ENCODE data around the gene RHOJ. TPM values are rescaled to one million over a fixed set of nuclear protein-coding genes. Genes with fewer than 3 reads are reported as not detected.
A peak's percentile ranks its signal among the peaks of the same experiment; 100 is the strongest.

Gene RHOJ
- total RNA-seq, 1 experiment from 2014 or later = not detected

DNA sequence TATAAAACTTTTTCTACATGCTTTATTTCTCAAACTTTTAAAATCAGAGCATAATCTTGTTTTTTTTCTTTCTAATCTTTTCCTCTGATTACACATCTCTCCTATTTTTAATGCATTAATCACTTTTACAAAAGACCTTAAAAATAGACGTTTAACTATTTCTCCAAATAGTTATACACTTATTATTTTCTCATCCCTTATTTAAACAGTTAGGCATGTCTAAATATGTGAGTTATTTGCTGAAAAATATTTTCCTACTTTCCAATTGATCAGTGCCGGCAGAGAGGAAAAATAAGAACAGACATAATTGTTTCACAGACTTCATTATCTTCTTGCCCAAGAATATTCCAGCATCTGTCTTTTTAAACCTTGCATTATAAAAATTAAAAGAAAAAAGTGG, 28.7 kb upstream of the RHOJ start:
- DNase-seq = no peak
- Histone ChIP-seq H3K36me3 (ENCODE audit: insufficient read depth, low read length) (no peaks in the 10 kb centered on the region), H3K9me2 (replicated peaks; ENCODE audit: insufficient read depth, low read length) (no peaks in the 10 kb centered on the region), H3K4me1 (ENCODE audit: low read length) (no peaks in the 10 kb centered on the region), H3K27me3 (ENCODE audit: low read length) (no peaks in the 10 kb centered on the region), H2AFZ (ENCODE audit: low read length) (no peak overlapping the region), H3K4me3 (ENCODE audit: low read length) (no peak overlapping the region), H3K9ac (ENCODE audit: low read length) (no peak overlapping the region), H3K79me2 (ENCODE audit: low read length) (no peaks in the 10 kb centered on the region), H3K9me3 (ENCODE audit: low read length) (no peaks in the 10 kb centered on the region), H3K4me2 (ENCODE audit: low read depth, low read length, poor library complexity, severe bottlenecking) (no peak overlapping the region), H3K27ac (ENCODE audit: low read length) (no peak overlapping the region), H4K20me1 (ENCODE audit: insufficient read depth, low read depth, low read length) (no peaks in the 10 kb centered on the region)

DNA sequence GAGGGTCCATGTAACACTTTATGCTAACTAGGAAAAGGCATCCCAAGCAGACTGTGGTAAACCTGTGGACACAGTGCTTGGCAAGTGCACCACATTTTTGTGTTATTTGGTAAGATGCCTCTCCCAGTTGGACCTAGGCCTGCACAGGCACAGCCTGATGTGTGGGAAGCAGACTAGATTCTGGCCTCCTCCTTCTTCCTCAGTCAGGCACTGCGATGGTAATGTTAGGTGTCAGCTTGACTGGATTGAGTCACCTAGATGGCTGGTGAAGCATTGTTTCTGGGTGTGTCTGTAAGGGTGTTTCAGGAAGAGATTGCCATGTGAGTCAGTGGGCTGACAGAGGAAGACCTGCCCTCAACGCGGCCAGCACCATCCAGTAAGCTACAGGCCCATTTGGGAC, 25.3 kb upstream of the RHOJ start:
- Histone ChIP-seq H3K4me2 (ENCODE audit: low read depth, low read length, poor library complexity, severe bottlenecking) (no peak overlapping the region), H3K9ac (ENCODE audit: low read length) (no peak overlapping the region), H4K20me1 (ENCODE audit: insufficient read depth, low read depth, low read length) (no peaks in the 10 kb centered on the region), H3K27me3 (ENCODE audit: low read length) (no peaks in the 10 kb centered on the region), H3K4me3 (ENCODE audit: low read length) (no peak overlapping the region), H3K36me3 (ENCODE audit: insufficient read depth, low read length) (no peaks in the 10 kb centered on the region), H3K4me1 (ENCODE audit: low read length) (no peaks in the 10 kb centered on the region), H3K79me2 (ENCODE audit: low read length) (no peaks in the 10 kb centered on the region), H3K9me3 (ENCODE audit: low read length) (no peaks in the 10 kb centered on the region), H3K9me2 (replicated peaks; ENCODE audit: insufficient read depth, low read length) (no peaks in the 10 kb centered on the region), H2AFZ (ENCODE audit: low read length) (no peak overlapping the region), H3K27ac (ENCODE audit: low read length) (no peak overlapping the region)
- DNase-seq = no peak

DNA sequence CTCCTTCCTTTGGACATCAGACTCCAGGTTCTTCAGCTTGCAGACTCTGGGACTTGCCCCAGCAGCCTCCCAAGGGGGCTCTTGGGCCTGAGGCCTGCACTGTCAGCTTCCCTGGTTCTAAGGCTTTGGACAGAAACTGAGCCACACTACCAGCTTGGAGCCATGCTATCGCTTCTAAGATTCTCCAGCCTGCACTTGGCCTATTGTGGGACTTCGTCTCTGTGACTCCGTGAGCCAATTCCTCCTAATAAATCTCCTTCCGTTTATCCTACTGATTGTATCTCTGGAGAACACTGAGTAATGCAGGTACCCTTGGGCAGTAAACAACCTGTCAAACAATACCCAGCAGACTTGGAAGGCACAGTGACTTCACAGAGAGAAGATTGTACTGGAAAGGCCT, 24.9 kb upstream of the RHOJ start:
- H2AFZ ChIP-seq (ENCODE audit: low read length) = no peak overlapping the region
- H3K4me1 ChIP-seq (ENCODE audit: low read length) = no peaks in the 10 kb centered on the region
- H3K27me3 ChIP-seq (ENCODE audit: low read length) = no peaks in the 10 kb centered on the region
- H3K36me3 ChIP-seq (ENCODE audit: insufficient read depth, low read length) = no peaks in the 10 kb centered on the region
- H4K20me1 ChIP-seq (ENCODE audit: insufficient read depth, low read depth, low read length) = no peaks in the 10 kb centered on the region
- no peak overlapping the region for H3K9ac ChIP-seq (ENCODE audit: low read length)
- no peaks in the 10 kb centered on the region for H3K9me2 ChIP-seq (replicated peaks; ENCODE audit: insufficient read depth, low read length)
- no peak for DNase-seq
- no peaks in the 10 kb centered on the region for H3K9me3 ChIP-seq (ENCODE audit: low read length)
- no peak overlapping the region for H3K4me2 ChIP-seq (ENCODE audit: low read depth, low read length, poor library complexity, severe bottlenecking)
- no peaks in the 10 kb centered on the region for H3K79me2 ChIP-seq (ENCODE audit: low read length)
- no peak overlapping the region for H3K4me3 ChIP-seq (ENCODE audit: low read length)
- H3K27ac ChIP-seq (ENCODE audit: low read length) = no peak overlapping the region

DNA sequence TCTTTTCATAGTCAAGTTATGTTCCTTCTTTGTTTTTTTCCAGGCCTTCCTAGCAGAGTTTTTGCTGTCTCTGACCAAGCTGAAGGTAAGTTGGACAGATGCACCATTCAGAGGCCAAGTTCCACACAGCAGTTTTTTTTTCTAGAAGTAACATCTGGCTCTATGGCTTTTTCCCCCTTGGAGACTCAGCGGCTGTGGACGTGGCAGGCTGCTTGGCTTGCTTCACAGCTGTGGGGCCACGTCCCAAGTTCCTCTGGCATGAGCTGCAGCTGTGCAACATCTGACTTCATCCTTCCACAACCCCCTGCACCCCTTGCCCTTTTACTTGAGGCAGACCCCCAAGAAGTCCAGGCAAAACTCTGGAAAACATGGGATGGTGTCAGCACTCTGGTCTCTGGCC, 24.2 kb upstream of the RHOJ start:
- no peak overlapping the region for H3K4me3 ChIP-seq (ENCODE audit: low read length)
- no peaks in the 10 kb centered on the region for H3K9me2 ChIP-seq (replicated peaks; ENCODE audit: insufficient read depth, low read length)
- DNase-seq = no peak
- H3K27ac ChIP-seq (ENCODE audit: low read length) = no peak overlapping the region
- H3K4me2 ChIP-seq (ENCODE audit: low read depth, low read length, poor library complexity, severe bottlenecking) = no peak overlapping the region
- H4K20me1 ChIP-seq (ENCODE audit: insufficient read depth, low read depth, low read length) = no peaks in the 10 kb centered on the region
- no peak overlapping the region for H2AFZ ChIP-seq (ENCODE audit: low read length)
- no peaks in the 10 kb centered on the region for H3K4me1 ChIP-seq (ENCODE audit: low read length)
- H3K9ac ChIP-seq (ENCODE audit: low read length) = no peak overlapping the region
- no peaks in the 10 kb centered on the region for H3K27me3 ChIP-seq (ENCODE audit: low read length)
- no peaks in the 10 kb centered on the region for H3K9me3 ChIP-seq (ENCODE audit: low read length)
- H3K79me2 ChIP-seq (ENCODE audit: low read length) = no peaks in the 10 kb centered on the region
- no peaks in the 10 kb centered on the region for H3K36me3 ChIP-seq (ENCODE audit: insufficient read depth, low read length)

DNA sequence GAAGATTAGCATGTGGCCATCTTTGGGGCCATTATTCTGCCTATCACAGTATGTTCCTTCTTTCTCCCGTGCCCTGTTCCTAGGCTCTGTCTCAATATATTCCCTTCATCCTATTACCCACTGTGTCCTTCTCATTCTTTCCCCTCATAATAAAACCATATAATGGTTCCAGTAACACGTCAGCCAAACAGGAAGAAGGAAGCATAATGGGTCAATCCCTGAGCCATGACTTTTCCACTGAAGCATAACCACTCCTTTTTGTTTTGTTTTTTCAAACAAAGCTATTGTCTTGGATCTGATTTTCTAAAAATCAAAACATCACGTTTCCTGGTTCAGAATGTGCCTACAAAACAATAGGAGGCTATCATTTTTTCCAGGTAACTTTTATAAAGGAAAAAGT, 21.3 kb upstream of the RHOJ start:
- H3K4me1 ChIP-seq (ENCODE audit: low read length) = no peaks in the 10 kb centered on the region
- H3K9me3 ChIP-seq (ENCODE audit: low read length) = no peaks in the 10 kb centered on the region
- H3K9ac ChIP-seq (ENCODE audit: low read length) = no peak overlapping the region
- no peaks in the 10 kb centered on the region for H3K27me3 ChIP-seq (ENCODE audit: low read length)
- no peak overlapping the region for H2AFZ ChIP-seq (ENCODE audit: low read length)
- no peaks in the 10 kb centered on the region for H4K20me1 ChIP-seq (ENCODE audit: insufficient read depth, low read depth, low read length)
- no peaks in the 10 kb centered on the region for H3K9me2 ChIP-seq (replicated peaks; ENCODE audit: insufficient read depth, low read length)
- no peaks in the 10 kb centered on the region for H3K36me3 ChIP-seq (ENCODE audit: insufficient read depth, low read length)
- no peak overlapping the region for H3K27ac ChIP-seq (ENCODE audit: low read length)
- DNase-seq = peak; percentile 20
- no peak overlapping the region for H3K4me2 ChIP-seq (ENCODE audit: low read depth, low read length, poor library complexity, severe bottlenecking)
- H3K79me2 ChIP-seq (ENCODE audit: low read length) = no peaks in the 10 kb centered on the region
- no peak overlapping the region for H3K4me3 ChIP-seq (ENCODE audit: low read length)

DNA sequence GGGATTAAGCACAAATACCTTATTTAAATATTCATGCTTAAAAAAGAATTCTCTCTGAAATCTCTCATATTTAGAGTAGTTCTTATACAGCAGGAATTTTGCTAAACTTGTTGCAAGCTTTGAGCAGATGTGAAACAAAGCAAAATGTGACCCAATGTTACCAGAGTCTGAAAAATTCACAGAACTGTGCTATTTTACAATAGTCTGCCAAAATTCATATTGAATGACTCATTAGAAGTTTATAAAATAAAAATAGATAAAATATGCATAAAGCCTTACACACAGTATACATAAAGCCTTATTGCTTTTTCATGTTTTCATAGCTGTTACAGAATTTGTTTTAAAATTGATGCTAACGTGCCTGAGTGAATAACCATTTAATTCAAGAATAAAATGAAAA, 17.8 kb upstream of the RHOJ start:
- H3K79me2 ChIP-seq (ENCODE audit: low read length) = no peaks in the 10 kb centered on the region
- H3K4me1 ChIP-seq (ENCODE audit: low read length) = no peaks in the 10 kb centered on the region
- H2AFZ ChIP-seq (ENCODE audit: low read length) = no peak overlapping the region
- H3K4me2 ChIP-seq (ENCODE audit: low read depth, low read length, poor library complexity, severe bottlenecking) = no peak overlapping the region
- no peaks in the 10 kb centered on the region for H4K20me1 ChIP-seq (ENCODE audit: insufficient read depth, low read depth, low read length)
- no peaks in the 10 kb centered on the region for H3K36me3 ChIP-seq (ENCODE audit: insufficient read depth, low read length)
- no peak overlapping the region for H3K27ac ChIP-seq (ENCODE audit: low read length)
- no peak for DNase-seq
- H3K9ac ChIP-seq (ENCODE audit: low read length) = no peak overlapping the region
- no peaks in the 10 kb centered on the region for H3K9me2 ChIP-seq (replicated peaks; ENCODE audit: insufficient read depth, low read length)
- H3K4me3 ChIP-seq (ENCODE audit: low read length) = no peak overlapping the region
- no peaks in the 10 kb centered on the region for H3K27me3 ChIP-seq (ENCODE audit: low read length)
- H3K9me3 ChIP-seq (ENCODE audit: low read length) = no peaks in the 10 kb centered on the region

DNA sequence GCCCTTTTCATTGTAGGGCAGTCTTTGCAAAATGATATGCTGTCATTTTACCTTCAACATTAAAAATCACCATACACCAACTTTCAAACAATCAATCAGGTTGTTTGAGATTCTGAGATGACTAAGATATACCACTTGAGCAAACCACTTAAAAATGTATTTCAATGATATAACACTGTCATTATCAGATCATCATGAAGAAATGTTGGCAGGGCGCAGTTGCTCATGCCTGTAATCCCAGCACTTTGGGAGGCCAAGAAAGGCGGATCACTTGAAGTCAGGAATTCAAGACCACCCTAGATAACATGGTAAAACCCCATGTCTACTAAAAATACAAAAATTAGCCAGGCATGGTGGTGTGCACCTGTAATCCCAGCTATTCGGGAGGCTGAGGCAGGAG, 13.0 kb upstream of the RHOJ start:
- no peak overlapping the region for H3K9ac ChIP-seq (ENCODE audit: low read length)
- H3K27me3 ChIP-seq (ENCODE audit: low read length) = no peaks in the 10 kb centered on the region
- H3K9me2 ChIP-seq (replicated peaks; ENCODE audit: insufficient read depth, low read length) = no peaks in the 10 kb centered on the region
- H3K4me1 ChIP-seq (ENCODE audit: low read length) = no peaks in the 10 kb centered on the region
- H3K36me3 ChIP-seq (ENCODE audit: insufficient read depth, low read length) = no peaks in the 10 kb centered on the region
- H3K4me3 ChIP-seq (ENCODE audit: low read length) = no peak overlapping the region
- H3K27ac ChIP-seq (ENCODE audit: low read length) = no peak overlapping the region
- no peak overlapping the region for H2AFZ ChIP-seq (ENCODE audit: low read length)
- H4K20me1 ChIP-seq (ENCODE audit: insufficient read depth, low read depth, low read length) = no peaks in the 10 kb centered on the region
- H3K79me2 ChIP-seq (ENCODE audit: low read length) = no peaks in the 10 kb centered on the region
- no peak overlapping the region for H3K4me2 ChIP-seq (ENCODE audit: low read depth, low read length, poor library complexity, severe bottlenecking)
- H3K9me3 ChIP-seq (ENCODE audit: low read length) = no peaks in the 10 kb centered on the region
- DNase-seq = no peak

DNA sequence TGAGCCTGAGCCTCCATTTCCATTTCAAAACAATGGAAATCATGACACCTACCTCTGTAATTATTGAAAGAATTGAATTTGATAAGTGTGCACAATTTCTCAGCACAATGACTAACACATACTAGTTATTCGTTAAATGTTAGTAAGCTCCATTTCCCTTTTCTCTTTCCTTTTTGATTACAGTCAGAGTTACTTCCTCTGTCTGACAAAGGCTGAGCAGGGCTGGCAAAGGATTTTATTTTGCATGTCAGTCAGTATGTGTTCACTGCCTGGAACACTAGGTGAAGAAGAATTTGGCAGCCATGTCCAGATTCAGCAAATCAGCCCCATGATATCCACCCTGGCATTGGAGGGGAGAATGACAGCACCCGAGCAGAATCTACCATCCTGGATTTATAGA, 12.2 kb upstream of the RHOJ start:
- no peak overlapping the region for H3K4me2 ChIP-seq (ENCODE audit: low read depth, low read length, poor library complexity, severe bottlenecking)
- no peak overlapping the region for H3K9ac ChIP-seq (ENCODE audit: low read length)
- no peaks in the 10 kb centered on the region for H3K36me3 ChIP-seq (ENCODE audit: insufficient read depth, low read length)
- no peaks in the 10 kb centered on the region for H4K20me1 ChIP-seq (ENCODE audit: insufficient read depth, low read depth, low read length)
- H3K4me3 ChIP-seq (ENCODE audit: low read length) = no peak overlapping the region
- H3K4me1 ChIP-seq (ENCODE audit: low read length) = no peaks in the 10 kb centered on the region
- no peak overlapping the region for H3K27ac ChIP-seq (ENCODE audit: low read length)
- no peaks in the 10 kb centered on the region for H3K27me3 ChIP-seq (ENCODE audit: low read length)
- peak; percentile 60 for DNase-seq
- H3K9me2 ChIP-seq (replicated peaks; ENCODE audit: insufficient read depth, low read length) = no peaks in the 10 kb centered on the region
- H3K79me2 ChIP-seq (ENCODE audit: low read length) = no peaks in the 10 kb centered on the region
- H3K9me3 ChIP-seq (ENCODE audit: low read length) = no peaks in the 10 kb centered on the region
- H2AFZ ChIP-seq (ENCODE audit: low read length) = no peak overlapping the region

DNA sequence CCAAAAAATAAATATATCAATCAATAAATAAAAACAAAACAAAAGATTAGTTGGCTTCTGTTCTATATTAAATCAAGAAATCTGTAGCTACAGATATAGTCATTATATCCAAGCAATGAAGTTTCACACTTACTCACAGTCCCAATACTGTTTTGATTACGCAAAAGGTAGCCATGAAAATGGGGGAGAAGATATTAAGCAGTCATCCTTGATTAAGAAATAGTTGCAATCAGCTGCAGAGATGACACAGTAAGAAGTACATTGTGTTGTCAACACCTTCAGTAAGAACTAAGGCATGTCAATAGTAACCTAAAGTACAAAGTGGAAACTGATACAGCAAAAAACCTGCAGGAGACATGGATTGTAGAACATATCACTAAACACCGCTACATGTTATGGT, 11.0 kb upstream of the RHOJ start:
- H3K4me2 ChIP-seq (ENCODE audit: low read depth, low read length, poor library complexity, severe bottlenecking) = no peak overlapping the region
- H3K79me2 ChIP-seq (ENCODE audit: low read length) = no peaks in the 10 kb centered on the region
- H2AFZ ChIP-seq (ENCODE audit: low read length) = no peak overlapping the region
- no peaks in the 10 kb centered on the region for H4K20me1 ChIP-seq (ENCODE audit: insufficient read depth, low read depth, low read length)
- H3K4me1 ChIP-seq (ENCODE audit: low read length) = no peaks in the 10 kb centered on the region
- H3K9ac ChIP-seq (ENCODE audit: low read length) = no peak overlapping the region
- no peaks in the 10 kb centered on the region for H3K27me3 ChIP-seq (ENCODE audit: low read length)
- no peaks in the 10 kb centered on the region for H3K36me3 ChIP-seq (ENCODE audit: insufficient read depth, low read length)
- no peaks in the 10 kb centered on the region for H3K9me2 ChIP-seq (replicated peaks; ENCODE audit: insufficient read depth, low read length)
- H3K27ac ChIP-seq (ENCODE audit: low read length) = no peak overlapping the region
- no peak overlapping the region for H3K4me3 ChIP-seq (ENCODE audit: low read length)
- H3K9me3 ChIP-seq (ENCODE audit: low read length) = no peaks in the 10 kb centered on the region
- no peak for DNase-seq
